Sciatic nerve (tissue), 2 donors: ENCODE measurements around the gene SYNGR2. TPM values are rescaled to one million over a fixed set of nuclear protein-coding genes. Genes with fewer than 3 reads are reported as not detected.

Experiments used
- ATAC-seq: fragments of 200-7000 bp; cut with Tn5 transposase; one replicate; pipeline ENCODE4 v1.9.1; 2020; ENCODE audit warnings: mild to moderate bottlenecking, moderate library complexity
- DNase-seq: peaks from one replicate; pipeline ENCODE4 v3.0.0-alpha.2; 2020; ENCODE audit warnings: low spot score
- intact Hi-C: fragments of 100-400 bp; cut with DNase I; formaldehyde crosslinking; loops from one replicate; pipeline ENCODE4 v1.14.2; 2022
- total RNA-seq: library from RNA; stranded (reverse); fragmentation: NEBNext Ultra II Directional; extraction: Animal tissue kit (Norgen Biotek cat#: 25700); gene quantifications from one replicate; pipeline ENCODE4 v1.2.1, GENCODE V29; 2021
- donor health status: DM: no; HTN: no; CAD: no.
- donor health status: DM: no; HTN: no; CAD: no.

SYNGR2 gene
- total RNA-seq, 1 donor from 2014 or later = 73.6 TPM

DNA sequence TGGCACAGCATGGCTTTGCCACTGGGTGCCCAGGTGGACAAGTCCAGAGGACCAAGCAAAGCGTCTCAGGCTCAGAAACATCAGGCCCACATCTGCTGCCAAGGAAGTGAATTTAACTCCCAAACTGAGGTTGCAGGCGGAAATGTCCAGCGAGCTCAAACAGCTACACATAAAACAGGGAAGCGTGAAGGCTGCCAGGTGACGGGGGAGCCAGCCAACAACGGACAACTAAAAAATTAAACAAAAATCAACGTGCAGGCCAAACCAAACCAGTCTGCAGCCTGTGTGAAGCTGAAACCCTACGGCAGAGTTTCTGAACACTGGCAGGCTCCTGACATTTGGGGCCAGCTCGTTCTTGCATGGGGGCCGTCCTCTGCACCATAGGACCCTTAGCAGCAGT is 16.0 kb downstream of the SYNGR2 start:
- no peak for ATAC-seq
- intact Hi-C loops = no loop called here
- no peak for DNase-seq

DNA sequence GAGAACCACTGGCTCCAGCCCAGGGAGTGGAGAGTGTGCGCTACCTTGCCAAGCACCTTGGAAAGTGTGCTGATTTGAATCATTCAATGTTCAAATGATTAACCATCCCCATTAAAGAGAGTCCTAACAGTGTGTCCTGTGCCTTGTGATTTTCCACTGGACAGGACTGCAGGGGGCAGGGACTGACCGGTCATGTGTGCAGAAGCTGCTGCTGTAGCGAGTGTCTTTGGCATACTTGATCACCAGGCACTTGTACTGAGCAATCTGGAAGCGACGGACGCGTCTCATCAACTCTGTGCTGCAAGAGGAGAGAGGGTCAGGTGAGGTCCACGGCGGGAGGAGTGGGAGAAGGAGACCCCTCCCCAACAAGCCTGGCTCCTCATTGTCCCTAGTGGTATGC is 16.5 kb downstream of the SYNGR2 start:
- intact Hi-C loops = no loop called here
- DNase-seq (no peak), ATAC-seq (no peak)

DNA sequence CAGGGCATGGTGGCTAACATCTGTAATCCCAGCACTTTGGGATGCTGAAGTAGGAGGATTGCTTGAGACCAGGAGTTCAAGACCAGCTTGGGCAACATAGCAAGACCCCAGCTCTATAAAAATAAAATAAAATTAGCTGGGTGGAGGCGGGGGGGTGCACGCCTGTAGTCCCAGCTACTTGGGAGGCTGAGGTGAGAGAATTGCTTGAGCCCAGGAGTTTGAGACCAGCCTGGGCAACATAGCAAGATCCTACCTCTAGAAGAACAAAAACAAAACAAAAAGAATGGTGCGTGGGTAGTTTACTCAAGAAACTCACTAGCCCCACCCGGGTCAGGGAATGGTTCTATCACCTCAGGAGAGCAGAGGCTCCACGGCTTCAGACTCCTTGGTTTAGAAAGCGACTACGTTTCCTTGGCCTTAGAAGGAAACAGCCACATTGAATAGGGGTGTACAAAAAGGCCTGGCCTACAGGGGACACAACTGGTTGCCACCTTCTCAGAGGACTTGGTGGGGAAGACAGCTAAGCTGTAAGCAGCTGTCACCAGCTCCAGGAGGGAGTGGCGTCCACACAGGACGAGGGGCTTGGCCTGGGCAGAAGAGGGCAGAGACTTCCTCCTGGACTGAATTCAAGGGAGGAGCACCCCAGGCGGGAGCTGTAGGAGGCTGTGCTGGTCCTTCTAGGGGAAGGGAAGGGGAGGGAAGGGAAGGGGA is 17.8 kb downstream of the SYNGR2 start:
- intact Hi-C loops = no loop called here
- peak; percentile 42 for ATAC-seq
- no peak for DNase-seq

GRCh38 chr17:78186692-78187595 is 18.6 kb downstream of the SYNGR2 start, which contains the start of the genes AFMID and TK1:
Gene AFMID (plus strand): TSS chr17:78187362. CDS start chr17:78187371, 9 bp downstream.
Gene TK1 (minus strand): TSS chr17:78187052. CDS start chr17:78186994, 58 bp downstream.
- ATAC-seq (peak; percentile 98), DNase-seq (peak; percentile 98)
- intact Hi-C loops = no loop called here

DNA sequence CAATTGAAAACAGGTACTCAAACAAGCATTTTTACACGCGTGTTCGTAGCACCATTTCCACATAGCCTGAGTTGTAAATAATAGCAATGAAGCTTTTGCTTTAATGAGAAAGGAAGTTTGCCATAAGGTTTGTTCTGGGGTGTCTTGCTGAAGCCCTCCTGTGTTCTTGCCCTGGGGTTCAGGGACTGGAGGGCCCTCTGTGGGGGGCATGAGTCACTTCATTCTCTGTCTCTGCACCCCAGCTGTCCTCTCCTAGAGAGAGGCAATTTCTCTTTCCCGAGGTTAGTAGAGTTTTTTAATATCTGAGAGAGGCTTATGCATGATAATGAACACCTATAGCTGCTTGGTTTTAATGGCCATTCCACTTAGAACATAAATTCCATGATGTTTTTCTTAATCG is 28.3 kb downstream of the SYNGR2 start:
- ATAC-seq (no peak), DNase-seq (no peak)
- intact Hi-C loops = no loop called here

DNA sequence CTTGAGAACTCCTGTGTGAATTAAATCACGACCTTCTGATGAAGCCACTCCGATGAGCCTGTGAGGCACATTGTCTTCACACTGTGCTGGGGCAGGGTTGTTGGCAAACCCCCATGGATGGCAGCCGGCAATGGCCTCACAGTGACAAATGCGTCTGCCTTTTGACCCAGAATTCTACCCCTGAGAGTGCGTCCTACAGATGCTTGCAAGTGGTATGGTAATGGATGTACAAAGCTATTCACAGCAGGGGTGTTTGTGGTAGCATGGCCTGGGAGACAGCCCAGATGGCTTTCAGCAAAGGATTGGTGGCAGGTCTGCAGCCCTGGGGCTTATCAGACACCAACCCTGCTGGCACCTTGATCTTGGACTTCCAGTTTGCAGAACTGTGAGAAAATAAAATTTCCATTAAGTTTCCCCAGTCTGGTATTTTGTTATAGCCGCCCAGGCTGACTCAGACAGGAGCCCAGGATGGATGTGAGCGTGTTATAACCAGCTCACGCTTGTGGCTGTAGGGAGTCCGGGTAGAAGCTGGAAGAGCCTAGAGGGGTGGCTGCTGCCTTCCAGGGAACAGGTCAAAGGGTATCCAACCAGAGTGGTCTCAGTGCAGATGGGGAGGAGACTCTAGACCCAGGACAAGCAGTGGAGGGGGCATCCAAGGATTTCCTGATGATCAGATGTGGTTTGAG is 28.9 kb downstream of the SYNGR2 start:
- ATAC-seq (no peak), DNase-seq (no peak)
- intact Hi-C loops = no loop called here

- DNase-seq (no peak), ATAC-seq (no peak)
- intact Hi-C loops = no loop called here
Observed at GRCh38 chr17:78200451-78200850, 32.1 kb downstream of the SYNGR2 start.

DNA sequence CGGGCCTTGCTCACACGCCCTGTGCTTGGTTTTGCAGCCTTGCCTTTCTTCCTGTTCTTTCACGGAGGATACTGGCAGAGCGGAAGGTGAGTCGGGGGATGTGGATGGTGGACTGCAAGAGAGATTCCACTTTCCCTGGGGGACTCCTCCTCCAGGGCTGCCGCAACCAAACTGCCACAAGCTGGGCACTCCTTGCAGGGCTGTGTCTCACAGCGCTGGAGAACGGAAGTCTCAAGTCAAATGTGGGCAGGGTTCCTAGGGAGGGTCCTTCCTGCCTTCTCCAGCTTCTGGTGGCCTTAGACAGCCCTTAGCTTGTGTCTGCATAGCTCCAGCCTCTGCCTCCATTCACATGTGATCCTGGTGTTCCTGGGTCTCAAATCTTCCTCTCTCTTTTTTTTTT is 34.3 kb downstream of the SYNGR2 start:
- DNase-seq = no peak
- no peak for ATAC-seq
- intact Hi-C loops = no loop called here

- intact Hi-C loops = no loop called here
- ATAC-seq = no peak
Observed at GRCh38 chr17:78204387-78205123, 36.2 kb downstream of the SYNGR2 start.

DNA sequence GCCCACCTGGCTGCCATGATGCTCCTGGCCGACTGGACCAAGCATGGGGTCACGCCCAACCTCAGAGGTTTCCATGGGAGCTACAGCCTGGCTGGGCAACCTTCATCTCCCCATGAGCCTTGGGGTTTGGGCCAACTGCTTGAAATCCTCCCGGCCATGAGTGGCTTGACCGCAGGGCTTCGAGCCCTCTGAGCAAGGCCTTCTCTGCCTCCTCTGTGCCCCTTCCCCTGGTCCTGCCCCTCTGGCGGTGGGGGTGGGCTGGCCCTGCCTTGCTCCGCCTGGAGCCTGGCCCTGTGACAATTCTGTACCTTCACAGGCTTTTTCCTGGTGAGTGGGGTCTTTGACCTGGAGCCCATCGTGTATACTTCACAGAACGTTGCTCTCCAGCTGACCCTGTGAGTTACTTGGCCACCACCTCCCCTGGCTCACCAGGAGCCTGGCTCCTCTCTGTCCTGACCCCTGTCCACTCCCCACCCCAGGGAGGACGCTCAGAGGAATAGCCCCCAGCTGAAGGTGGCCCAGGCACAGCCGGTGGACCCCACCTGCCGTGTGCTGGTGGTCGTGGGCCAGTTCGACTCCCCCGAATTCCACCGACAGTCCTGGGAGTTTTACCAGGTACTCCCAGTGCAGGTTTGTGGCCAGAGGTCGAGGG is 36.9 kb downstream of the SYNGR2 start:
- ATAC-seq (peak; percentile 32), DNase-seq (no peak)
- intact Hi-C loops = no loop called here

More at GRCh38 chr17:78204387-78205123, 36.2 kb downstream of the SYNGR2 start:
- DNase-seq = no peak

GRCh38 chr17:78206298-78206697 is 37.9 kb downstream of the SYNGR2 start:
- no peak for ATAC-seq
- intact Hi-C loops = no loop called here
- no peak for DNase-seq

DNA sequence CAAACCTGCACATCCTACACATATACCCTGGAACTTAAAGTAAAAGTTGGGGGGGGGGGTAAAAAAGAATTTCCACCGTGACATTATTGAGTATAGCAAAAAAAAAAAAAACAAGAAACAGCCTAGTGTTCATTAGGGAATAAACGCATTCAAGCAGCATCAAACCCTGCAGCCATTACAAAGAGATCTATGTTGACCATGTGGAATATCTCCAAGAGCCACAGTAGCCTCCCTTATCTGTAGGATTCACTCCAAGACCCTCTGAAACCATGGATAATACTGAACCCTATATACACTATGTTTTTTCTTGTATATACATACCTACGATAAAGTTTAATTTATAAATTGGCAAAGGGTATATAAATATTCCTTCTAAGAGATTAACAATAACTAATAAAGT is 40.1 kb downstream of the SYNGR2 start:
- intact Hi-C loops = no loop called here
- ATAC-seq = no peak
- DNase-seq = no peak

GRCh38 chr17:78210111-78210510 is 41.7 kb downstream of the SYNGR2 start:
- intact Hi-C loops = no loop called here
- ATAC-seq (no peak), DNase-seq (no peak)

GRCh38 chr17:78211032-78211431 is 42.7 kb downstream of the SYNGR2 start:
- ATAC-seq (no peak), DNase-seq (no peak)
- intact Hi-C loops = no loop called here

- ATAC-seq = peak; percentile 100
- peak; percentile 93 for DNase-seq
- intact Hi-C loops = no loop called here
Observed at GRCh38 chr17:78214016-78214705, 45.8 kb downstream of the SYNGR2 start, which contains the start of gene BIRC5. Gene BIRC5 (plus strand): TSS chr17:78214253. CDS start chr17:78214317, 64 bp downstream.

GRCh38 chr17:78214706-78215061 is 46.3 kb downstream of the SYNGR2 start:
- ATAC-seq (no peak), DNase-seq (no peak)
- intact Hi-C loops = no loop called here

DNA sequence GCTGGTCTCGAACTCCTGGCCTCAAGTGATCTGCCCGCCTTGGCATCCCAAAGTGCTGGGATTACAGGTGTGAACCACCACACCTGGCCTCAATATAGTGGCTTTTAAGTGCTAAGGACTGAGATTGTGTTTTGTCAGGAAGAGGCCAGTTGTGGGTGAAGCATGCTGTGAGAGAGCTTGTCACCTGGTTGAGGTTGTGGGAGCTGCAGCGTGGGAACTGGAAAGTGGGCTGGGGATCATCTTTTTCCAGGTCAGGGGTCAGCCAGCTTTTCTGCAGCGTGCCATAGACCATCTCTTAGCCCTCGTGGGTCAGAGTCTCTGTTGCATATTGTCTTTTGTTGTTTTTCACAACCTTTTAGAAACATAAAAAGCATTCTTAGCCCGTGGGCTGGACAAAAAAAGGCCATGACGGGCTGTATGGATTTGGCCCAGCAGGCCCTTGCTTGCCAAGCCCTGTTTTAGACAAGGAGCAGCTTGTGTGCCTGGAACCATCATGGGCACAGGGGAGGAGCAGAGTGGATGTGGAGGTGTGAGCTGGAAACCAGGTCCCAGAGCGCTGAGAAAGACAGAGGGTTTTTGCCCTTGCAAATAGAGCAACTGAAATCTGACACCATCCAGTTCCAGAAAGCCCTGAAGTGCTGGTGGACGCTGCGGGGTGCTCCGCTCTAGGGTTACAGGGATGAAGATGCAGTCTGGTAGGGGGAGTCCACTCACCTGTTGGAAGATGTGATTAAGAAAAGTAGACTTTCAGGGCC is 51.2 kb downstream of the SYNGR2 start:
- intact Hi-C loops = no loop called here
- ATAC-seq (no peak), DNase-seq (no peak)
